CD8-positive, alpha-beta memory T cell (primary cell): ENCODE data around the gene TSPAN2. TPM values are rescaled to one million over a fixed set of nuclear protein-coding genes. Genes with fewer than 3 reads are reported as not detected.

Source experiments
- CTCF ChIA-PET: fragments of 350-600 bp; sonication (Branson Sonifier 250); formaldehyde crosslinking; loops from one replicate; lab custom pipeline; 2021; ENCODE audit warnings: antibody characterized with exemption; lab: Charles Lee
- POLR2A ChIA-PET: fragments of 350-600 bp; sonication (Branson Sonifier 250); formaldehyde crosslinking; loops from one replicate; lab custom pipeline; 2021; ENCODE audit warnings: antibody characterized with exemption; lab: Charles Lee
- DNase-seq, 5 donors: peaks; one replicate each; pipeline versions ENCODE4 v3.0.0 to v3.0.0-alpha.2; 2020 to 2022; ENCODE audit warnings: mixed read lengths in 1 of 5
- H3K27ac ChIP-seq: one replicate; pipeline ENCODE4 v1.7.0; 2013; ENCODE audit warnings: low read depth, mild to moderate bottlenecking, low read length, moderate library complexity
- H3K27me3 ChIP-seq: 2 replicates; pipeline ENCODE4 v1.7.0; 2013; ENCODE audit warnings: low read length, mild to moderate bottlenecking; ENCODE audit not compliant: insufficient read depth, poor library complexity, severe bottlenecking
- H3K36me3 ChIP-seq: 2 replicates; pipeline ENCODE4 v1.7.0; 2013; ENCODE audit warnings: mild to moderate bottlenecking, low read length, moderate library complexity; ENCODE audit not compliant: insufficient read depth
- H3K4me1 ChIP-seq: 2 replicates; pipeline ENCODE4 v1.7.0; 2013; ENCODE audit warnings: mild to moderate bottlenecking, low read length, moderate library complexity; ENCODE audit not compliant: insufficient read depth
- H3K4me3 ChIP-seq: 2 replicates; pipeline ENCODE4 v1.7.0; 2013; ENCODE audit warnings: mild to moderate bottlenecking, low read length
- H3K9me3 ChIP-seq: 2 replicates; pipeline ENCODE4 v1.7.0; 2013; ENCODE audit warnings: mild to moderate bottlenecking, low read length
- H3K27ac Mint-ChIP-seq, 8 donors: one replicate each; pipeline ENCODE4 v1.8.0; 2020 to 2021; ENCODE audit warnings: mixed read lengths in 8 of 8, mild to moderate bottlenecking in 6 of 8, inconsistent platforms in 3 of 8, moderate library complexity in 3 of 8
- H3K27me3 Mint-ChIP-seq, 2 donors: one replicate each; pipeline ENCODE4 v1.8.0; 2020 to 2021; ENCODE audit warnings: mixed read lengths in 2 of 2, mild to moderate bottlenecking in 1 of 2, moderate library complexity in 1 of 2
- H3K36me3 Mint-ChIP-seq, 3 donors: one replicate each; pipeline ENCODE4 v1.8.0; 2020 to 2021; ENCODE audit warnings: mixed read lengths in 3 of 3, inconsistent platforms in 1 of 3, mild to moderate bottlenecking in 1 of 3
- H3K4me1 Mint-ChIP-seq, 3 donors: one replicate each; pipeline ENCODE4 v1.8.0; 2020 to 2021; ENCODE audit warnings: mixed read lengths in 3 of 3, inconsistent platforms in 1 of 3, mild to moderate bottlenecking in 1 of 3
- H3K4me3 Mint-ChIP-seq, 7 donors: one replicate each; pipeline ENCODE4 v1.8.0; 2020 to 2021; ENCODE audit warnings: mixed read lengths in 7 of 7, mild to moderate bottlenecking in 6 of 7, moderate library complexity in 4 of 7, inconsistent platforms in 2 of 7
- H3K9me3 Mint-ChIP-seq, 5 donors: one replicate each; pipeline ENCODE4 v1.8.0; 2020 to 2022; ENCODE audit warnings: mixed read lengths in 5 of 5, mild to moderate bottlenecking in 3 of 5, moderate library complexity in 2 of 5, inconsistent platforms in 1 of 5
- polyA plus RNA-seq: library from polyadenylated mRNA; unstranded; fragments of 300-500 nt; fragmentation: Illumina TruSeq; gene quantifications from one replicate; pipeline ENCODE4 v1.2.3, GENCODE V29; 2021
- total RNA-seq, 2 experiments: library from RNA; stranded (reverse); gene quantifications; one replicate each; pipeline ENCODE4 v1.2.3, GENCODE V29; 2021

Gene TSPAN2
- total and polyA plus RNA-seq, 3 experiments from 2014 or later = 1.3 to 7.1 (median 2.0) TPM

DNA sequence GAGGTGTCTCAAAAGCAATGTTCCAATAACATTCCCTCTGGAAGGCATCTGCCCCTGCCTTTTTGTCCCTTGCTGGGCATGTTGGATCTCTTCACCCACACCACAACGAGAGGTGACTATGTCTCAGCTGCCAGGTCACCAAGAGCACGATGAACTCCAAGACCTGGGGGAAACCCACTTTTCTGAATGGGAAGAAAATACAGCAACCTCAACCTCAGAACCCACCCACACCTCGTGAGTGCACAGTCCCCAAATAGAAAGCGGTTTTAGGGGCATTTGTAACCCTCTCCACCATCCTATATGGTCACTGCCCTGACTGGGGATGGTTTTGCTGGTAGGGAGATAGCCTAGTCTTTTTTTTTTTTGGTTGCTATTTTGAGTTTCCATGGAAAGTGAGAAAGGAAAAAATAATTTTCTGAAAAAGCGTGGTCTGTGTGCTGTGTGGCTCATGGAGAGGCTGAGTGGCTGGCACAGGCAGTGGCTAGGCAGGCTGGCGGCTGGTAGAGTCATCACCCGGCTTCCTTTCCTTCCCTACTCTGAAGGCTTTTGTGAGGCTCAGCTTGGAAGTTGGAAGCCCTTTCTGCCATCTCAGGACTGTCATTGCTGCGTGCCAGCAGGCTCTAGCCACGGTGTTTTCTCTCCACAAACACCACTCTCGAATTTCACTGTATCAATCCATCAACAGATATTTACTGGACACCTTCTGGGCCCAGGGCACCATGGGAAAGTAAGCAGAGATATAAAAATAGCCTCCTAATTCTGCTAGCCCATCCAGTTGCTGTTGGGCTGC lies 15.8 kb downstream of the TSPAN2 start:
- no peak overlapping the region for H3K27ac ChIP-seq
- peaks cover 9% of the 10 kb centered on the region for H3K4me1 ChIP-seq
- H3K4me3 Mint-ChIP-seq = no peak overlapping the region
- no peaks in the 10 kb centered on the region for H3K36me3 ChIP-seq
- no peak for DNase-seq
- H3K27me3 Mint-ChIP-seq = peaks cover 0 to 8% of the 10 kb centered on the region in 2 donors
- H3K36me3 Mint-ChIP-seq = no peaks in the 10 kb centered on the region
- H3K27ac Mint-ChIP-seq = peak overlapping the region in 2 of 8 donors; percentile 29 to 88
- no peaks in the 10 kb centered on the region for H3K9me3 ChIP-seq
- H3K4me3 ChIP-seq = no peak overlapping the region
- peaks cover 20 to 53% (median 24%) of the 10 kb centered on the region in 3 donors for H3K4me1 Mint-ChIP-seq
- no peaks in the 10 kb centered on the region for H3K9me3 Mint-ChIP-seq
- H3K27me3 ChIP-seq = no peaks in the 10 kb centered on the region
- ChIA-PET POLR2A (no interaction called here), CTCF (no interaction called here)

DNA sequence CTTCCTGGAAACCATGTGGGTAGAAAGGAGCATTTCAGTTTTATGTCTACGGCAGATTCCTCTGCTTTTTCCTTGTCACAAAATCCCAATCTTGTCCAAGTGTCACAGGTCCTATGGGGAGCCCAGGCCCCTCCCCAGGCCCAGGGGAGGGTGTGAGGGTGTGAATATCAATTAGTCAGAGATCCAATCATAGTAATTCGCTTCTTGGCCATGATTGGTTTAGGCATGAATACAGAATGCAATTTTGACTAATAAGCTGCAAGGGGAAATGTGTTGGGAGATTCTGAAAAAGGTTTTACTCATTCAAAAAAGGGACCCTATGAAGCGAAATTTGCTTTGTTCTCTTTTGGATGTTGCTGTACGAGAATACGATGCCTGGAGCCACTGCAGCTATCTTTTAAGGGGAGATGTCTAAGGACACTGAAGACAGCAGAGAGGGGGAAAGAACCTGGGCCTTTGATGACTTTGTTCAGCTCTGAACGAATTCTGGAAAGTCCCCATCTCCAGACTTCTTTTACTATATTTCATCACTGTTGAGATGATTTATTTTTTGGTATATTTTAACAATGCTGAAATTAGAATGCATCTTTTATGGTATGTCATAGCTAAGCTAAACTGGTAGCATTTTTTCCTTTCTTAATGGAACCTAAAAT lies 18.2 kb downstream of the TSPAN2 start:
- CTCF ChIA-PET = interaction anchor here (1.3 to 2.2 kb wide), 2 partner anchors 14 to 28 kb away, joined by 5 read pairs; no protein-coding TSS in a partner anchor

DNA sequence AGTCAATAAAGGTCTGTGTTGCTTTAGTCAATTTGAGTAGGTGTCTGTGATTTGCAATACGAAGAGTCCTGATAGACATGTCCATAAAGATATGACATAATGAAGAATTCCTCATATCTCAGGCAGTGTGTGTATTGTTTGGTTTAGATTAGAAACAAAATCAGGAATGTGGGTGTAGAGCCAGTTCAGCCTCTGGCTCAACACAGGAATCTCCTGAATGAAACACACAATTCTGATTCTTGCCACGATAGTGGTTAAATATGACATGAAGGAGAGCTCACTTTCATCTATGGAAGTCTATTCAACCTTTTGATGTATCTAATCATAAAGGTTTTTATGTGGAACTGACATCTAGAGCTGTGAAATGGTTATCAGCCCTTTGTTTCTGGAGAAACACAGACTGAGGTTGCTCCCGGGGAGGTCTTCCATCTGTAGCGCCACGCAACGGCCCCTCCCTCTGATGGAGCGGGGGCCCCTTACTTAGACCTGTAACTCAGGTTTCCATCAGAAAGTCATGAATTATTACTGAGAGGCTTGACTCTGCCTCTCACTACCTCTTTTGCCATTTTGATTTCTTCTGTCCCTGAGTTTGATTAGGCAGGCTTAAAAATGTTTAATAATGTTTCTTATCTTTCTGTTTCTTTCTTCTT lies 19.5 kb downstream of the TSPAN2 start:
- no peak for DNase-seq
- POLR2A ChIA-PET = no interaction called here
- Mint-ChIP-seq H3K4me3 (no peak overlapping the region), H3K27ac (peak overlapping the region in 3 of 8 donors; percentile 5 to 14 (median 8)), H3K27me3 (peaks cover 0 to 5% of the 10 kb centered on the region in 2 donors), H3K9me3 (no peaks in the 10 kb centered on the region), H3K36me3 (no peaks in the 10 kb centered on the region), H3K4me1 (peaks cover 21 to 49% (median 23%) of the 10 kb centered on the region in 3 donors)
- H3K36me3 ChIP-seq = no peaks in the 10 kb centered on the region
- CTCF ChIA-PET = no interaction called here
- H3K27ac ChIP-seq = no peak overlapping the region
- peaks cover 9% of the 10 kb centered on the region for H3K4me1 ChIP-seq
- no peaks in the 10 kb centered on the region for H3K9me3 ChIP-seq
- no peaks in the 10 kb centered on the region for H3K27me3 ChIP-seq
- H3K4me3 ChIP-seq = no peak overlapping the region

More for the DNA sequence above, 18.2 kb downstream of the TSPAN2 start:
- H3K9me3 Mint-ChIP-seq = no peaks in the 10 kb centered on the region
- no peak overlapping the region for H3K4me3 Mint-ChIP-seq
- Histone ChIP-seq H3K4me1 (peaks cover 9% of the 10 kb centered on the region), H3K4me3 (no peak overlapping the region), H3K27ac (no peak overlapping the region), H3K9me3 (no peaks in the 10 kb centered on the region), H3K27me3 (no peaks in the 10 kb centered on the region), H3K36me3 (no peaks in the 10 kb centered on the region)
- H3K36me3 Mint-ChIP-seq = no peaks in the 10 kb centered on the region
- POLR2A ChIA-PET = interaction anchor here (0.6 kb wide), 1 partner anchor 31 kb away, joined by 5 read pairs; no protein-coding TSS in a partner anchor
- peak overlapping the region in 1 of 8 donors; percentile 89 for H3K27ac Mint-ChIP-seq
- H3K4me1 Mint-ChIP-seq = peaks cover 20 to 53% (median 23%) of the 10 kb centered on the region in 3 donors
- DNase-seq = no peak
- peaks cover 0 to 5% of the 10 kb centered on the region in 2 donors for H3K27me3 Mint-ChIP-seq

- ChIA-PET POLR2A (no interaction called here), CTCF (no interaction called here)
- Histone ChIP-seq H3K4me3 (no peak overlapping the region), H3K9me3 (no peaks in the 10 kb centered on the region), H3K36me3 (no peaks in the 10 kb centered on the region), H3K27ac (no peak overlapping the region), H3K4me1 (peaks cover 16% of the 10 kb centered on the region), H3K27me3 (no peaks in the 10 kb centered on the region)
- Mint-ChIP-seq H3K36me3 (no peaks in the 10 kb centered on the region), H3K9me3 (no peaks in the 10 kb centered on the region), H3K27ac (peak overlapping the region in 3 of 8 donors; percentile 8 to 38 (median 14)), H3K4me3 (no peak overlapping the region), H3K4me1 (peaks cover 28 to 51% (median 29%) of the 10 kb centered on the region in 3 donors), H3K27me3 (peaks cover 0 to 2% of the 10 kb centered on the region in 2 donors)
- no peak for DNase-seq
These were observed 20.3 kb downstream of the TSPAN2 start for GRCh38 chr1:115068826-115069585.

GRCh38 chr1:115067161-115067859 lies 22.0 kb downstream of the TSPAN2 start:
- Histone ChIP-seq H3K4me3 (no peak overlapping the region), H3K27ac (no peak overlapping the region), H3K27me3 (no peaks in the 10 kb centered on the region), H3K4me1 (peaks cover 32% of the 10 kb centered on the region), H3K36me3 (no peaks in the 10 kb centered on the region), H3K9me3 (no peaks in the 10 kb centered on the region)
- Mint-ChIP-seq H3K27ac (no peak overlapping the region), H3K4me3 (no peak overlapping the region), H3K9me3 (no peaks in the 10 kb centered on the region), H3K4me1 (peaks cover 38 to 51% (median 46%) of the 10 kb centered on the region in 3 donors), H3K27me3 (no peaks in the 10 kb centered on the region), H3K36me3 (no peaks in the 10 kb centered on the region)
- DNase-seq = no peak
- CTCF ChIA-PET = no interaction called here
- POLR2A ChIA-PET = no interaction called here

- ChIA-PET CTCF (interaction anchor here (0.8 to 2.2 kb wide), 2 partner anchors 18 to 34 kb away, joined by 3 to 7 read pairs; no protein-coding TSS in a partner anchor), POLR2A (no interaction called here)
- H3K4me1 ChIP-seq = peaks cover 38% of the 10 kb centered on the region
These were observed 24.3 kb downstream of the TSPAN2 start for GRCh38 chr1:115065021-115065420.

DNA sequence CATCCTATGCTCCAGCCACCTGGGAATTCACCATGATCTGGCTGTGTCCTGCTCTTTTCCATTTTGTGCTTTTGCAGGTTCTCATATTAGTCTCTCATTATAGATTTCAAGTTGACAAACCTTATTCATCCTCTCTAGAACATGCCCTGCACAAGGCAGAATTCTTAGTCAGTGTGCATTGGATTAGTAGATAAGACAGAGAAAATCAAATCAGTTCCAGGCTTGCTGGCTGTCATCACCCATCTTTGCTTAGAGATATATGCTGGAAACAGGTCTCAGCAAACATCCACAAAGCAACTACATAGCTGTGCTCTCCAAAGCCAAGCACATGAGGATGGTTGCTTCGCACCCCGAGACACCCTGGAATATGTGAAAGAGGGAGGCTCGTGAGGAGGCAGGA lies 24.8 kb downstream of the TSPAN2 start:
- no peaks in the 10 kb centered on the region for H3K27me3 Mint-ChIP-seq
- Histone ChIP-seq H3K4me3 (no peak overlapping the region), H3K27me3 (no peaks in the 10 kb centered on the region), H3K9me3 (no peaks in the 10 kb centered on the region), H3K27ac (no peak overlapping the region), H3K4me1 (peaks cover 37% of the 10 kb centered on the region), H3K36me3 (no peaks in the 10 kb centered on the region)
- no peaks in the 10 kb centered on the region for H3K9me3 Mint-ChIP-seq
- POLR2A ChIA-PET = no interaction called here
- CTCF ChIA-PET = interaction anchor here (0.8 to 2.2 kb wide), 2 partner anchors 18 to 34 kb away, joined by 3 to 7 read pairs; no protein-coding TSS in a partner anchor
- no peaks in the 10 kb centered on the region for H3K36me3 Mint-ChIP-seq
- peaks cover 42 to 51% (median 44%) of the 10 kb centered on the region in 3 donors for H3K4me1 Mint-ChIP-seq
- peak overlapping the region in 2 of 7 donors; percentile 3 to 4 for H3K4me3 Mint-ChIP-seq
- peak overlapping the region; percentile 55 to 100 (median 98) for H3K27ac Mint-ChIP-seq
- no peak for DNase-seq

More at GRCh38 chr1:115065021-115065420, 24.3 kb downstream of the TSPAN2 start:
- Histone ChIP-seq H3K4me3 (no peak overlapping the region), H3K36me3 (no peaks in the 10 kb centered on the region), H3K9me3 (no peaks in the 10 kb centered on the region), H3K27ac (no peak overlapping the region), H3K27me3 (no peaks in the 10 kb centered on the region)
- H3K9me3 Mint-ChIP-seq = no peaks in the 10 kb centered on the region
- DNase-seq = no peak
- peak overlapping the region in 5 of 8 donors; percentile 13 to 98 (median 54) for H3K27ac Mint-ChIP-seq
- H3K36me3 Mint-ChIP-seq = no peaks in the 10 kb centered on the region
- H3K27me3 Mint-ChIP-seq = no peaks in the 10 kb centered on the region
- peaks cover 46 to 57% (median 47%) of the 10 kb centered on the region in 3 donors for H3K4me1 Mint-ChIP-seq
- no peak overlapping the region for H3K4me3 Mint-ChIP-seq
